LoVo (cell line): ENCODE measurements around the gene TTC39A.

Experiments
- DNase-seq: peaks from one replicate; pipeline ENCODE4 v3.0.0-alpha.2; 2016; ENCODE audit warnings: low spot score

TTC39A gene

DNA sequence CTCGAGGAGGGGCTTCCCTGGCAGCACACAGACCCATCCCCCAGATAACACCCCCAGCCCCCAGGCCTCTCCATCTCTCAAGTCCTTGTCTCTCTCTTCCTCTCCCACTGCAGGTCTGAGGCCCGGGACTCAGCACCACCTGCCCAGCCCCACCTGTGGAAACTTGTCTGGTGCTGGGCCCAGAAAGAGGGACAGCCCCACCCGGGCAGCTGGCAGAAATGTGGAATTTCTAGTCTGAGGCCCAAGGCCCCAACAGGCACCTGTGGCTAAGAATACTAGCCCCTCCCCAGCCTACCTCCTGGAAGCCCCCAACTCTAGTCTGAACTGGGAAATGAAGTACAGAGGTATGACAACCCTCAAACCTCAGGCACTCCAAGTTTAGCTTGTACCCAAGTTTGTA lies 15.4 kb downstream of the TTC39A start:
- DNase-seq = no peak

DNA sequence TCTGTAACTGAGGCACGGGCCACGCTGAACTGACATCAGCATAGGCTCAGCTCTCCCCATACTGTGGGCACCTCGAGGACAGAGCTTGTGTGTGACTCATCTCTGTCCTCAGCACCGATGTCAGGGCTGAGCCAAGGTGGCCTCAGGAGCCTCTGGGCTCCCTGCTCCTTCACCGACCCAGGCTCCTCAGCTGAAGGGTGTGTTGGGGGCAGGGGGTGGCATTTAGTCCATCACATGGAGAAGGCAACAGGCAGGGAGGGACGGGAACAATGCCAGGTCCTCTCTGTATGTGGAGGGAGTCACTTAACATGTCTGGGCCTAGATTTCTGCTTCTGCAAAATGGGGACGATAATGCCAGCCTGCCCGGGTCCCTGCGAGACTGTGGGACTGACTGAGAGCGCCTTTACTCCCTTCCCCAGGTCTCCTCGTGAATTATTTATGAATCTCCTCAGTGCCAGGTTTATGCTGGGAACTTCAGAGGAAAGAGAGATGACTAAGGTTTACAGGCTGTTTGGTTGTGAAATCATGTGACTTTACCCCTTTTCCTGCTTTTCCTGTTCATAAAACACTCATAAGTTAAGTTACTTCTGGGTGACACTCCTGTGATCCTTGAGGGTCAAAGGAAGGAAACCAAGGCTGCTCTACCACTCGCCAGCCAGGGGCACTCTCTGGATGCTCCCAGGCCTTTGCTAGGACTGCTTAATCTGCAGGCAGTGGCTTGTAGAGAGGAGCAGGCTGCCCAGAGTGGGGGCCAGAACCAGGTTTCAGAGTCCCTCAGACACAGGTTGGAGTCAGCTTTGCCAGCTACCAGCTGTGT lies 16.2 kb downstream of the TTC39A start:
- peak; percentile 79 for DNase-seq

DNA sequence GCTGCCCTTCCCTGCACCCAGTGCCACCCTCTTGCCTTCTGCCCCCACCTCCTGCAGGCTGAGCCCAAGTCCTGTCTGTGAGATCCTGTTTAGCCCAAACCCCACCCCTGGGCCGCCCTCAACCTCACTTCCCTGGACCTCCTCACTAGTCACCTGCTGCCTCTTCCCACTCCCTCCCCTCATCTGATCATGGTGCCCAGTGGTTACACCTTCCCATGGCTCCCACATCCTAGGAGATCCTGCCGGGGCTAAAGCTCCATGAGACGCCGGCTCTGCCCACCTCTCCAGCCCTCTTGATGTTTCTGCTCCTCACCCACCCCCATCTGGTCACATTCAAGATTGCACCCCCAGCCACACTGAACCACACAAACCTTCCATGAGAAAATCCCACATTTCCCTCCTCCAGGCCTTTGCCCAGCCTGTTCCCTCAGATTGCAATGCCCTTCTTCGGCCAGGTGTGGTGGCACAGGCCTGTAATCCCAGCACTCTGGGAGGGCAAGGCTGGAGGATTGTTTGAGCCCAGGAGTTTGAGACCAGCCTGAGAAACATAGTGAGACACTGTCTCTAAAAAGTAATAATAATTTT lies 17.0 kb downstream of the TTC39A start:
- no peak for DNase-seq

DNA sequence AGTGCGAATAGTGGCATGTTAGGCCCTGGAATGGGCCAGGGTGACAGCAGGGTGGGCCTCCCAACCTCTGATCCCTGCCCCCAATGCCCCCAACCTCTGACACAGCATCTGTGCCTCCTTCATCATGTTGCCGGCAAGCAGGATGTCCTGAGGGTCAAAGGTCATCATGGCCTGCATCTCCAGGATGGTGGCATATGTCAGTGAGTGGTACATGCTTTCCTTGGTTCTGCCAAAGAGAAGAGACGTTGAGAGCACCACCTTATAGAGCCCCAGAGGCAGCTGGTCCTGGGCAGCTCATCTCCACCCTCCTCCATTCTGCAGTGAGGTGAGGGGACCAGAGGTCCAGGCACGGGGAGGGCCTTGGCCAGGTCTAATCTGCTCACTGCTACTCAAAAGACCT lies 17.6 kb downstream of the TTC39A start:
- DNase-seq = no peak

DNA sequence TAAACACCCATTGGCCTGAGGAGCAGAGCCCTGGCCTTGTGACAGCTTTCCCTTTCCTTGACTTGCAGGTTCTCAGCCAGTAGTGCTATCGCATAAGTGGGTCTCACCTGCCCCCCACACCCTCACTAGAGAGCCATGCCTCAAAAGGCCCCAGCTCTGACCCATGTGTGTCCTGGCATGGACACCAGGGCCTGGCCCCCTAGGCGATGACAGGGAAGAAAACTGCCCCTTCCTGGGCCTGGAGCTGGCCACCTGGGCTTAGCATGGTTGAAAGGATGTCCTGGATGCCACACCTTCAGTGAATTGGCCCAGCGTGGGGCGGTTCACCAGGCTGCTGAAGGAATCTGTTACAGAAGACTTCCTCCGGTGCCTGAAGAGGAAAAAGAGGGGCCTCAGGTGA lies 18.5 kb downstream of the TTC39A start:
- no peak for DNase-seq

DNA sequence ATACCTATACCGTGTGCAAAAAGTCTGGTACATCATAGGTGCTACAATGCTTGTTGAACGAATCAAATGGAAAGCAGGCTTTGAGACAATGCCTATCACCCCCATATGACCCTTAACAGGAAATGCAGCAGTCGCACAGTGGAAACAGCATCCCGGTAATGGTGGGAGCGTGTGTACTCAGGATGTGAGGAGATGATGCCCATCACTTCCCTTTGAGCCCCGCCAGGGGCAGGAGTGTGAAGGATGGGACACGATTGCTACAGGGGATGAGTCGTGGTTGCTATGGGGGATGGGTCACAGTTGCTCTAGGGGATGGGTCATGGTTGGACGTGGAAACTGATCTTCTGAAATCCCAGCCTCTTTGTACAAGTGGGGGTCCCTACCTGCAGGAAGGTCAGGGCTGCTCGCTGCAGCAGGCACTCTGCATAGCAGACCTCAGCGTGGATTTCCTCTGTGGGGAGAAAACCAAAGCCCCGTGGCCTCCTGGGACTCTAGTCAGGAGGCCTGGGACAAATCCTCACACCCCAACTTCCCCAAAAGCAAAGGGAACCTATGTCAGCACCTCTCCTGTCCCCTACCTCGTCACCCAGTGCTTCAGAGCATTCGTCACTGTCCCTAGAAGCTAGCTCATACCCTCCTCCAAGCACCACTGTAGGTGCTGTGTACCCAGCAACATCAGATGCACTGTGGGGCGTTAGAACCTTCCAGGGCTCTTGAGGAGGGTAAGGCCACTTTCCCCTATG lies 19.3 kb downstream of the TTC39A start:
- no peak for DNase-seq

DNA sequence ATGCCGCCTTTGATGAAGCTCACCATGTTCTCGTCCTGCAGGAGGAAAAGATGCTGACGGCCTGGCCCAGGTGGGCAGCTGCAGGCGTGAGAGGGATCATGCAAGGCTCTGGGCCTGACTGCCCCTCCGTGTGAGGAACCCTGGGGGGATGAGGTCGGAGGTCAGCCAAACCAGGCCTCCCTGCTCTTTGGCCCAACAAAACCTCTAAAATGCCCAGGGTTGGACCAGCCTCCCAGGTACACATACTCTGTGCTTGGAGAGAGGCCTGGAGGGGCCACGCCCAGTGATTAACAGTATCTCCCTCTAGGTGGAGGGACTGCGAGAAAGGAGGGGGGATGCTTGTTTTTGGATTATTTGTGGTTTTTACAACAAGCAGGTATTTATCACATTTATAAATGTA lies 21.1 kb downstream of the TTC39A start:
- no peak for DNase-seq

DNA sequence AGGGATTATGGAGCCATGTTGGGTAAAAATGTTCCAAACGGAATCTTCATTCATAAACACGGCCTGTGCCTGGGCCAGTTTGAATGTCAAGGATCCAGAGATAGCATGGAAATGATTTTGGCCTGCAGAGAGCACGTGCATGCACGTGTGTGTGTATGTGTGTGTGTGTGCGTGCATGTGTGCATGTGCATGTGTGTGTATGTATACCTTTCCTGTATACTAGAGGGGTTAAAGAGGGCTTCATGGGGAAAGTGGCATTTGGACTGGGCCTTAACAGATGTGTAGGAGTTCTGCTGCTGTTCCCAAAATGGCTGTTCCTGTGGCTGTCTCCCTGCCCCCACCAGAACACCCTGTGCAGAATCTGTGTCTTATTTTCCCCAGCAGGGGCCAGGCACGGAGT lies 21.7 kb downstream of the TTC39A start:
- DNase-seq = no peak

DNA sequence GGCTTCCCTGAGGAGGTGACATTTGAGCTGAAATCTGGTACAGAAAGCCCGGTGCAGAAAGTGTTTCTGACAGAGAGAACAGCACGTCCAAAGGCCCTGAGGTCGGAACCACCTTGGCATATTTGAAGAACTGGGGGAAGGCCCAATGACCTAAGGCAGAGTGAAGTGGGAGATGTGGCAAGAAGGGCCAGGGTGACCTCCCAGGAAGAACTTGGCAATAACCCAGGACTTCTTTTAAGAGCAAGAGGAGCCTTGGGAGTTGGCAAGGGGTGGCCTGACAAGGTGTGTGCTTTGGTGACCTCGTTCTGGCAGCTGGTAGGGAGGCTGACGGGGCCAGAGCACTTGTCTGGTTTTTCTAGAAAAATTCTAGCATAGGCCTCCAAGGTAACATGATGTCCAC lies 23.4 kb downstream of the TTC39A start:
- DNase-seq = no peak

DNA sequence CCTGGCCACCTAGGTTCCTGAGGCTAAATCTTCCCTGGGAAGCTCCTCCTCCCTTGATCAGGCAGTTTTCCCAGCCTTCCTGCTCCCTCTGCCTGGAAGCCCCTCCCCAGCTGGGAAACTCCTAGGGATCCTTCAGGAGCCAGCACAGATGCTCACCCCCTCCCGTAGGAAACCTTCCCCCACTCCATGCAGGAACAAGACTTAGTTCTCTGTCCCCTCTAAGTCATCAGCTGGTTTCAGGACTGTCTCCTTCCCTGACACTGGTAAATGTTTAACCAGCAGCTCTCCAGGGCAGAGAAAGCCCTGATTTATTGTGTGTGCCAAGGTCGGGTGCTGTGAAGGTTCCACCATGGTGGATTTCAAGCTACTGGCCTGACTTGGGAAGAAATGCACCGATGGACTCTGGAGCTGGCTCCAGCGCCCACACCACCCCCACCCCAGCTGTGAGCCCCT lies 25.0 kb downstream of the TTC39A start:
- peak; percentile 32 for DNase-seq

DNA sequence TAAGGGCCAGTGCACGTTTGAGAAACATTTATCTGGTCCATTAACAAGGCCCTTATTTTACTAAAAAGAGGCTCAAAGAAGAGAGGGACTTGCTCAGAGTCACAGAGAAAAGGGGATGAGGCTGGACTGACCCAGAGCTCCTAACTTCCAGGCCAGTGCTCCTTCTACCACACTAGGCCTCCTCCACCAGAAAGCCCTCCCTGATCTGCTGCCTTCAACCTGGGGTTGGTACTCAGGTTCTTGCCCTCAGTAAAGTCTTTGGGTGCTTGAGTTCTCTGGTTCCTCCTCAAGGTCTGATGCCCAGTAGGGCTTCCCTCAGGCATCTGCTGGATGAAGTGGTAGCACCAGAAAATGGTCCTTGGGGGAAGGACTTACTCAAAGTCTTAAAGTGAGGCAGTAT lies 26.0 kb downstream of the TTC39A start:
- DNase-seq = no peak

DNA sequence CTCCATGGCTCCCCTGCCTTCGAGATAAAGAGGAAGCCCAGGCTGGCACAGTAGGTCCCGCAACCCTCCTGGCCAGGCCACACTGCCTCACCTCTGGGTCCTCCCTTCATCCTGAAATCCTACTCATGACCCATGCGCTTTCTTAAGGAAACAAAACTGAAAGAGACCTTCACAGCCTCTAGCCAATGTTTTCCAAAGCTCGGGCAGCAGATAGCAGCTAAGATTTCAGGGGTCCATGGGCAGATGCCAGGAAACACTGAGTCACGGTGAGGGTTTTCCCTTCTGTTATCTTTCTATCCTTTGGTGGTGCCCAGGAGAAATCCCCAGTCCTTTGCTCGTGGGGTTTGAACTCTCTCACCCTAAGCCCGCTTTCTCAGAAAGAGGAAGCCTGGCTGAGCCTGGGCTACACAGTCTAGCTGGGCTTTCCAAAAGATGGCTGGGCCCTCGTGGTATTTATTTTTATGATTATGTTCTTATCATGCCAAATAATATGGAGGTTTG lies 26.6 kb downstream of the TTC39A start:
- no peak for DNase-seq

DNA sequence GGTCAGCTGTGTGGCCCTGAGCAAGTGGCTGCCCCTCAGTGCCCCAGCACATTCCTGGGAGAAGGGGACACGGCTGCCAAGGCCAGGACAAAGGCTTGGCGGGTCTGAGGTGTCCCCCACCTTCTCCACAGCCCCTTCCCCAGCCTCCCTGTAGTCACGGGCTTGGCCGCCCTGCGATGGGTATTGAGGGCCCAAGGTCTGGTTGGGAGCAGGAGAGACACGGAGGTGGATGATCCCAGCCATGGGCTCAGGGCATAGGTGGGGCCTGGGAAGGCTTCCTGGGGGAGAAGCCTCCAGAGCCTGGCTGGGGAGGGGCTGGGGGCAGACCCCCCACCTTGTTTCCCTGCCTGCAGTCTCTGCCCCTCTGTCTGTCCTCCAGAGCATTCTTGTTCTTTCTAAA lies 27.0 kb downstream of the TTC39A start:
- no peak for DNase-seq

DNA sequence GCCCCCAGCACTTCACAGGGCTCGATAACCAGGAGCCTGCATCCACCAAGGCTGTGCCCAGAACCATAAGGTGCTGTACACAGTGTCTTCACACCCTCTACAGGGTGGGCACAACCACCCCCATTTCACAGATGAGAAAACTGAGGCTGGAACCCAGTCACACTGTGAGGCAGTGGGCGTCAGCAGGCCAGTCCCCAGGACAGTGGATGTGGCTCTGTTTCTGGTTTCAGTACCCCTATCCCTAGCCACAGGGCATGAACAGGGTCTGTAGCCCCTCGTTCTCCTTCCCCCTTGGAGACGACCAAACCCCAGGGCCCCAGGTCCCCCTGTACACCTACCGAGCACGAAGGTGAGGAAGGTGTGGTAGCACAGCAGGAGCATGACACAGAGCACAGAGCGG lies 27.6 kb downstream of the TTC39A start:
- no peak for DNase-seq

DNA sequence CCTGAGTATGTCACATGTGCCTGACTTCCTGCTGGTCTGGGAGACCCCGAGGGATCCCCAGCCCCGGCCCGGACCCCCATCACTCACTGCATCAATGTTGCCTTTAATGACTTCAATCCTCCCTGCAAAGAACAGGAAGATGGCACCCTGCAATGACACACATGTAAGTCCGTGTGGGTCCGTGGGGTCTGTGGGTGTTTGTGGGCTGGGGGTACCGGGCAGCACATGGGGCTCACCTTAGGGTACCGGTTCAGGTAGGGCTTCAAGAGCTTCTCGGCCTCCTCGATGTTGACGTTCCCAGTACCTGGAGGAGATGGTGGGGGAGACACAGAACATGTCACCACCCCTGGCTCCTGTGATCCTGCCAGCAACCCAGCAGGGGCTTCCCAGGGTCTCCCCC lies 28.1 kb downstream of the TTC39A start:
- DNase-seq = no peak

DNA sequence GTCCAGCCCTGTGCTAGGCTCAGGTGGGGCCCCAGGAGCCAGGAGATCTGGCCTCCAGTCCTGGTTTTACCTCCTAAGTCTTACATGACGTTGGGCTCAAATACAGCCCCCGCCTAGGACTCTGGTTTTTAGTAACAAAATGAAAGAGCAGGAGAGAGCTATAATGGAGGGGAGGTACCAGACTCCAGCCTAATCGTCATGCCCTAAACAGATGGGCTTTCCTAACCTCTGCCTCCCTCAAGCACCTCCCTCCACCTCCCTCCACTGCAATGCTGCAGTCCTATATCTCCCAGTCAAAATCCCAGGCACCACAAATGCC lies 28.6 kb downstream of the TTC39A start:
- DNase-seq = no peak

DNA sequence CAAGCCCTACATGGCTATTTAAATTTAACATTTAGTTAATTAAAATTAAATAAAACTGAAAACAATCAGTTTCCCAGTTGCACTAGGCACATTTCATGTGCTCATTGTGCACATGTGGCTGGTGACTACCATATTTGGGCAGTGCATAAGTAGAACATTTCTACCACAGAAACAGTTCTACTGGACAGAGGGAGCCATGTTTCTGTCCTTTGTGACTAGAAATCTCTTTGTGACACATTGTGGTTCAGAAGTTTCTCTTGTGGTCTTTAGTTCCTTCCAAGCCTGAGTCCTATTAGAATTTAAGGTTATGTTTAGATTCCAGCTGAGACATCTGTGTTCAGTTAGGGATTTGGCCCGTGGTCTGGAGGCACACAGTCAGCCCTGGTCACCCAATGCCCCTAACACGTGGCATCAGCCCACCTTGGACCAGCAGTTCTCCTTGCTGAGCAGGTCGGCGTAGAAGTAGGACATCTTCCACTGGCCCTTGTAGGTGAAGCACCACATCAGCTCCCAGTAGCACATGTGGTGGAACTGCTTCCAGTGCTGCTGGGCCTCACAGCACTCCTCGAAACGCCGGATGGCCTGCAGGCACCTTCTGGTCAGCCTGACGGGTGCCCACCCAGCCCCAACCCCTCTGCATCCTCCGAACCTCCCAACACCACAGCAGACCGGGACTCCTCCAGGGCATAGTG lies 29.1 kb downstream of the TTC39A start:
- no peak for DNase-seq

DNA sequence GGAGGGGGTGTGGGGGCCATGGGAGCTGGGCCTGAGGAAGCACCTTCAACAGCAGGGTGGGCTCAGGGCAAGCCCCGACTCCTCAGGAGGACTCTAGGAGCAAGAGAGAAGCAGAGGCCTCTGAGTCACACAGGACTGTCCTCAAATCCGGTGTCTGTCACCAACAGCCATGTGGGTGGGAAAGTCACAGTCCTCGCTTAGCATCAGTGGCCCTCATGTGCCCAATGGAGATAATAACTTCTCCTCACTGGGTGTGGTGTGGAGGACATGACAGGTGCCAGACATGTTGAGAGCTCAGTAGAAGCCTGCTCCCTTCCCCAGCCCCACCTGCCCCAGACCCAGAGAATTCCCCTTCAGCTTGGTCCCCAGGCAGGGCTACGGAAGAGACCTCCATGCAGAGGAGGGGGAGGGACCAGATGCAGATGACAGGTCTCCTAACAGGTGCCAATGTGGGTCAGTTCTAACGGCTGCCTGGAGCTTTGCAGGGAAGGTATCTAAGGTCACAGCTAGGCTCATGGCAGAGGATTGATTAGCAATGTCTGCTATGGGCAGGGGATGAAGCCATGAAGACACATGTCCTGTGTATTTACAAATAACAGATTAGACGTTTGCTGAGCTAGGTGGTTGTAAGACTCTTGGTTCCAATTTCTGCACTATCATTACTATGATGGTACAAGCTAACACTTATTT lies 30.2 kb downstream of the TTC39A start:
- no peak for DNase-seq

DNA sequence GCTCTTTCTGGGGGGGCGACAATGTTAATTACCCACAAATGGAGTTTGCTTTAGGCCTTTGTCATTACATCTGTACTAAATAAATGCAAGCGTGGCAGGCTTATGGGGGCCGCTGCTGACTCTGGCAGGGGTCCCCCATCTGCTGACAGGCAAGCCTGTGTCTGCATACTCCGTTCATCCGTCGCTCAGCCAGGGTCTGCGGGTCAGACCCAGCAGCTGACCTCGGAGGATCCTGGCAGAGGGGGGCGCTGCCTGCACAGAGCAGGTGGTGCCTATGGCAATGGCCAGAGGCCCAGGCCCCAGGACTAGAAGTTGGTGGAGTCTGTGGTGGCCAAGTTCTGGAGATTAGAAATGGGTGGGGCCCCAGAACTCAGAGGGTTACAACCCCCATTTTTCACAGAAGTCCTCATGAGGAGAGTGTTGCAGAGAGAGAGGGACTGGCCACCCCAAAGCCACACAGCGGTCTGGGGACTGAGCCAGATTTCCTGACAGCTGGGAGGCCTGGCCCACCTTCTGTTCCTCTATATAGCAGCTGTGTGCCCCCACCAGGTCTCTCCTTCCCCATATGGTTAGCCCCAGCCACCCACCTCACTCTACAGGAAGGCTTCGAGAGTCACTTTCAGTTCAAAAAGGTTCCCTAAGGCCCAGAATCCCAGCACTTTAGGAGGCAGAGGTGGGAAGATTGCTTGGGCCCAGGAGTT lies 31.0 kb downstream of the TTC39A start:
- DNase-seq = no peak

DNA sequence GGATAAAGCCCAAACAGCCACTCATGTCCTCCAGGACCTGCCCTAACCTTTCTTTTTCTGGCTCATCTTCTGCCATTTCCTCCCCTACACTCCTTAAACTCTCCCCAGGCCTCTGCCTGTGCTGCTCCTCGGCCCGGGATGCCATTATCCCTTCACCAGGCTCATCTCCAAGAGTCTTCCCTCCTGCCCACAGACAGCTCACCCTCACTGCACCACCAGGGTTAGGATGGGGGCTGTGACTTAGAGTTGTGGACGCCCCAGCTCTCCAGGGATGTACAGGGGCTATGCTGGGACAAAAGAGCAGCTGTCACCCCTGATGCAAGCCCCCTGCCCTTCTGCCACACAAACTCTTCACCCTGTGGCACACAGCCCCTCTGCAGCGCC lies 32.0 kb downstream of the TTC39A start:
- no peak for DNase-seq
